ENCODE data around the gene TEX29.

Gene TEX29

DNA sequence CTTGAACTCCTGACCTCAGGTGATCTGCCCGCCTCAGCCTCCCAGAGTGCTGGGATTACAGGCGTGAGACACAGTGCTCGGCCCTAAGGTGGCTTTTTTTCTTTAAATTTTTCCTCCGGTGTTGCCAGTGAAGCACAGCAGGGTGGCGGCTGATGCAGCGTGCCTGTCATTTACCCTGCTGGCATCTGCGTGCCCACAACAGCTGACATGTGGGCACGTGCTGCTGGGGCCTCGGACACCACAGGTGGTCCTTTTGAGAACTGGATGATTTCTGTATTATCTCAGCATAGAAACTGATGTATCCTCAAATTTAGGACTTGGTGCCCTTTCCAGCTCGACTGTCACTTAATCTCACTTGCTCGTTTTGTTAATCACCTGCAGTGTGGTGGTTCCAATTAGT lies 31.2 kb upstream of the TEX29 start:
- in situ Hi-C loops (cut with MboI; ENCODE audit: low sequenced_read_pairs): no loop called here

DNA sequence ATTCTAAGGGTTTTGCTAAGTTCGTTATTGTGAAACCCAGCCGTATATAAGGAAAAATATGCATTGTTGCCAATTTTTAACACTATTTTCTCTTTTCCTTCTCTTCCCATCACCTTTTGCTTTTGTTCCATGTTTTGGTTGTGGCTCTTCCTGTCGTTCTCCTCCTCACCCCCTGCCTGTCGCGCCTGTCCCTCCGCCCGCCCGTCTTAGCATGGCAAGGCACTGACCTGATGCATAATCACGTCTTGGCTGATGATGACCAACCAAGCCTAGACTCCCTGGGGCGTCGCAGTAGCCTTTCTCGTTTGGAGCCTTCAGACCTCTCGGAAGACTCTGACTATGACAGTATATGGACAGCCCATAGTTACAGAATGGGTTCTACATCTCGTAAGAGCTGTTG lies 28.5 kb upstream of the TEX29 start:
- in situ Hi-C loops (cut with MboI; ENCODE audit: low sequenced_read_pairs): no loop called here

DNA sequence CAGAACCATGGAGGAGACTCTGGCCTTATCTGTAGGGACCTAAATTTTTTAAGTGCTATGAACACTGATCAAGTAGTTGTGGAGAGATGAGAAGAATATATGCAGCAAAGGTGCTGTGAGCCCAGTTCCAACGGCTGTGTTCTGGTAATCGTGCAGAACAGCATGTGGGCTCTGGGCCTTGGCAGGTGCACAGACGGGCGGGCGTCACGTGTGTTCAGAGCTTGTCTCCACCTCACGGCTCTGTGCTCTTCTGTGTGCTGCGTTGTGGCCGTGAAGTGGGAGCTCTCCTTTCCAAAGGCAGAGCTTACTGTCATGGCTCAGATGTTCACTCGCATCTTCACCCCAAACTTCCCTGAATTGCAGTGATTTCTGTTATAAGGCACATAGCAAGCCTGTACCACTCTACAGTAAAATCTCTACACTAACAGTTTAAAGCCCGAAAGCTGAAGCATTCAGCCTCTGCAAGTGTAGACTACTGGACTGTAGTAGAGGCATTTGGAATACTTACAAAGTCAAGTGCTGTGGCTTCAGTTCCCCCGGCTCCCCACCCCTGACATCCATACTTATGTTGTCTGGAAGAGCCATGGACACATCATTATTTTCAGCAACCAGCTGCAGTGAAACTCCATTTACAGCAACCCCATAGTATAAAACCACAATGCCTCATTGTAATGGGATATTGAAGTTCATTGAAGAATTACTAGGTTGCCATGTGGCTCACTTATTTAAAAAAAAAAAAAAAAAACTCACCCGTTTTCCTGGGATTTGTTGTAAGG lies 27.5 kb upstream of the TEX29 start:
- in situ Hi-C loops (cut with MboI; ENCODE audit: low sequenced_read_pairs): no loop called here

DNA sequence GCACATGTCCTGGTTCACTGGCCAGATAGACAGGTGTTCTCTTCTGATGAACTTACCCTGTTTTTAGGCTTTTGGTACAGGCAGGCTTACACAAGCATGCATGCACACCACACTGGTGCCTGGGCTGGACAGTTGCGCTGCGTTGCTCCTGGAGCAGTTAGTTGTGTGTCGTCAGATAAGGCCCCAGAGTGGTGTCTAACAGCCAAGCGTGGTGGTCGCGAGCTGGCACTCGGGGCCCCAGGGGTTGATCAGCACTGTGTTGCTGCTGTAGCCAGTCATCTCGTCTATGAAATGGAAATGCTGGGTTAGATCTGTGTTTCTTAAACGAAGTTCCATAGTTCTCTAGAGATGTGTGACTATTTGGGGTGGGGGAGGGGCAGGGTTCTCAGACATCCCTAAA lies 24.6 kb upstream of the TEX29 start:
- in situ Hi-C loops (cut with MboI; ENCODE audit: low sequenced_read_pairs): no loop called here

DNA sequence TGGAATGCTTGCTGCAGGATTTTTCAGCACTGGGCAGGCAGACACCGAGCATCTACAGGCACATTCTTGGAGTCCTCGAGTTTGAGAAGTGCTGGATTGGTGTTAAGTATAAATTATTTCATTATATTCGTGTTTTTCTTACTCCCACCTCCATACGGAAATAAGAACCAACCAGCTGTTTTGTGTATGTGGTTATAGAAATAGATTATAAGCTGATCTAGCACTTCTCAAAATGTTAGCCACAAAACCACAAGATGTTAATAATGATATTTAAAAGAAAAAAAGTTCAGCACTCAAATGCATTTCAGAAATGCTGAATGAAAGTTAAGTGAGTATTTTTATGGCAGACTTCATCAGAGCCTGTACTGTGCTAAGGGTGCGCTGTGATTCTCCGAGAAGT lies 24.0 kb upstream of the TEX29 start:
- in situ Hi-C loops (cut with MboI; ENCODE audit: low sequenced_read_pairs): no loop called here

DNA sequence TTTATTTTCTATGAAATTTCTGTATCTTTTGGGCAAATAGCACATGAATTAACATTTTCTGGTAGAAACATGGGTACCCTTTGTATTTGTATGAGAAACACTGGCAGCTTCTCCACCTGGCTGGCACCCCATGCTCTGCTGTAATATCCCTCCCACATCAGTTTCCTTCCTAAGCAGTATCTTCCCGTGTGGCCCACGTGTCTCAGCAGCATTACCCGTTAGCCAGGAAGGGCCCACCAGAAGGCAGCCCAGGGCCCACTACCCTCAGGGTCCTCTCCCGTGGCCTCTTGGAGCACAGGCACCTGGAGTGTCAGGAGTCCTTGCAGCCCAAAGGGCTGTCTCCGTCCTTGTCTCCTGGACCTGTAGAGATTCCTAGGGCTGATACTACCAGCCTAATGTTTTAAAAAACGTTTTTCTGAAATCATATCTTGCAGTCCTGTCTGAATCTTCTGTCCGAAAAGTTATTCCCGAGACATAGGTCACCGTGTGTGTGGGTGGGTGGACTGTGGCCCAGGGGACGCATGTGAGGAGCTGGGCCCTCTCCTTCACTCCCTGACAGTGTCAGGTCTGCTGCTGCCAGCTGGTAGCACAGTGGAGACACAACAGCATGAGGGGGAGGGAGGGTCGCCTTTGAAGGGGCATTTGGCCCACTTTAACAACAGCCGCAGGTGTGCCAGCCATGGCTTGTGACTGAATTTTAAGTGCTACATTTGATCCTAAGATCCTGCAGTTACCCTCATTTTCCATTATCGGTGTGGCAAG lies 22.0 kb upstream of the TEX29 start:
- in situ Hi-C loops (cut with MboI; ENCODE audit: low sequenced_read_pairs): no loop called here

DNA sequence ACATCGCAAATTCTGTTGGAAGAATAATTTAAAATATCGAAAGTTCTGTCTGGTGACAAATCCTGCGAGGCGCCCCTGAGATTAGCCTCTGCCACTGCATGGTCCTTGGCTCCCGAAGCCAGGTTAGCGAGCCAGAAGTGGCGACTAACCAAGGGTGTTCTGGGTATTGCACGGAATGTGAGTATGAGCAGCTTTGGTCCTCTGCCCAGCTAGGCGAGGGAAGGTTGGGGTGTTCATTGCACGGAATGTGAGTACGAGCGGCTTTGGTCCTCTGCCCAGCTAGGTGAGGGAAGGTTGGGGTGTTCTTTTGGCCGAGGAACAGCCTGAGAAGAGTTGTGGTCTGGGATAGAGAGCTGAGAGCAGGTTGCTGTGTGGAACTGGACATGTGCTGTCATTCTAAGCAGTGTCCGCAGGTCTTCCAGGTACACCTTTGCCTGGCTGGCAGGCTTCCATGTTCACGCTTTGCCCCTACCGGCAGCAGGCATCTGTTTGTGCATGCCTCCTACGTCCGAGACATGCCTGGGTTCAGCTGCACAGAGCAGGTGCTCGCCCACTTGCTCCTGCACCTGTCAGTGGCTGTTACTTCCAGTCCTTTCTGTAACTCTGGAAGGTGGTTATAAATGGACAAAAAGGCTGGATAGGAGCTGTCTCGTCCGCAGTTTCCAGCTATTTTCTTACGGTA lies 18.3 kb upstream of the TEX29 start:
- in situ Hi-C loops (cut with MboI; ENCODE audit: low sequenced_read_pairs): no loop called here

DNA sequence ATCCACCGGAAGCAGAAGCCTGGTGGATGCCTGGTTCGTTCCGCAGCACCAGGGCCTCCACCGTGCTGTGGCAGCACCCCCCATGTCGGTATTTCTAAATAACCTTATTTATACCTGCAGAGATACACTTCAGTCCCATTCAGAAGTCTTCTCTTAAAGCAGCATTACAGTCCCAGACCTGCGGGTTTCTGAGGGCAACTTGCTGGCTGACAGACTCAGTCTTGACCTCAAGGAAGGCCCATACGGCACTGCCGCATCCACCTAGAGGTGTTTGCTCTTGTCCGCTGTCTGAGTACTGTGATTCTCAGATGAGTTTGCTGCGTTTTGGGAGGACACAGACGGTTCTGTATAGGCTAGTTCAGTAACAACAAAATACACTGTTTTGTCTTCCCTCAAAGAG lies 16.9 kb upstream of the TEX29 start:
- in situ Hi-C loops (cut with MboI; ENCODE audit: low sequenced_read_pairs): no loop called here

DNA sequence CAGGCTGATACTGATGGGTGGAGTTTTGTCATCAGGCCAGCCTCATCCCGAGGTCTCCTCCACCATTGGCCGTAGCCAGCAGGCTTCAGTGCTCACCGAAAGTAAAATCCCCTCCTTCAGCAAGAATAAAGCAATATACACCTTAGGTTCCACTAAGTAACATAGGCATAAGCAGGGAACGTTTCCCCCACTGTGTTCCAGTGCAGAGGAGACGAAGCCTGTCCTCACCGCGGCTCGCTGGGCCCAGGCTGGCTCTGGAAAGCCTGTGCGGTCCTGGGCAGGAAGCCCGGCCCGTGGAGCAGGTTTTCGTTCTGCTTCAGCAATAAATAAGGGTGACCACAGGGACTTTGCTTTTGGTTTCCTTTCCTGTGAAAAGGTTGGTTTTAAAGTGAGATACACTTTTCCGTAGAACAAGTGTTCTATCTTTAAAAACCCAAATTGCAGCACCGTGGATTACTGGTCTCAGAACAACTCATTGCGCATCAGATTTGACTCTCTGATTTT lies 16.3 kb upstream of the TEX29 start:
- in situ Hi-C loops (cut with MboI; ENCODE audit: low sequenced_read_pairs): no loop called here

DNA sequence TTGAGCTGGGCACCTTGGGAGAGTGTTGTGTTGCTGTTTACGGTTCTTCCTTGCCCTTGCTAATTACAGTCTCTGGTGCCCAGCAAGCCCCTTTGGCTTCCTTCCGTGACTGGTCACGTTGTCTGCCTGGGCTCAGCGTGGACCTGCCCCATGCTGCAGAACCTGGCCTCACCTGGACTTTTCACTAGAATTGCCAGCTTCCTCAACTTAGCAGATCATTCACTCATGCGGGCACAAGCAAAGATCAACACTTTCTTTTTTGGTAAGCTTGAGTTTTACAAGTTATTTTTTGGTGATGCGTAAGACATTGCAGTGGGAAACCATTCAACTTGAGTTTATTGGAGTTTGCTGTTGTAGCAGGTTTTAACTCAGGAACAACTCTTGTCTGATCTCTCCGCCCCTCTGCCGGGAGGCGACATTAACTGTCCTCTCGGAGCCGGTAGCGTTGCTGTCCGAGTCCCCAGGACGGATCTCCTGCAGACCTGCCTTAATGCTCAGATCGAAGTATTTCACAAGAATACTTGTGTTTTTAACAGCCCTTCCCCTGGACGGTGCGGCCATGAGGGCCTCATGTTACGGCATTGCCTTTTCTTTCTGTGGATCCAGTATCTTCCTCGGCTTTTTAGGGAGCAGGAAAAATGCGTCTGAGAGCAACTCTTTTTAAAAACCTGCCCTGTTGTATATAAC lies 15.7 kb upstream of the TEX29 start:
- in situ Hi-C loops (cut with MboI; ENCODE audit: low sequenced_read_pairs): no loop called here

DNA sequence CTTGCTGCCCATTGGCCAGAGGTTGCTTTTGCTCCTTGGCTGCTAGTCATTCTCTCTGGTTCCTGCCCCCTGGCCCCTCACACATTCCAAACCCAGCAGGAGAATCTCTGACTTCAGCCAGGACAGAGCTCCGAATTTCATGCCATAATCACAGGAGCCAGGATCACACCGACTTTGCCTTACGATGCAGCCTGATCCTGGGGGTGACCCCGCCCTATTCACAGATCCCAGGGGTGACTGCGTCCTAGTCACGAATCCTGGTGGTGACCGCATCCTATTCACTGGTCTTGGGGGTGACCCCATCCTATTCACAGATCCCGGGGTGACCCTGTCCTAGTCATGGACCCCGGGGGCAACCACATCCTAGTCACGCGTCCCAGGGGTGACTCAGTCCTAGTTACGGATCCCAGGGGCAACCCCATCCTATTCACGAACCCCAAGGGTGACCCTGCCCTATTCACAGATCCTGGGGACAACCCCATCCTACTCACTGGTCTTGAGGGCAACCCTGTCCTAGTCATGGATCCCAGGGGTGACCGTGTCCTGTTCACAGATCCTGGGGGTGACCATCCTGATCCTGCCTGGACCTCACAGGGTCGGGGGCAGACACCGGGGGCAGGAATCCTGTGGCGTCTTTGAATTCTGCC lies 7.4 kb upstream of the TEX29 start:
- in situ Hi-C loops (cut with MboI; ENCODE audit: low sequenced_read_pairs): no loop called here

DNA sequence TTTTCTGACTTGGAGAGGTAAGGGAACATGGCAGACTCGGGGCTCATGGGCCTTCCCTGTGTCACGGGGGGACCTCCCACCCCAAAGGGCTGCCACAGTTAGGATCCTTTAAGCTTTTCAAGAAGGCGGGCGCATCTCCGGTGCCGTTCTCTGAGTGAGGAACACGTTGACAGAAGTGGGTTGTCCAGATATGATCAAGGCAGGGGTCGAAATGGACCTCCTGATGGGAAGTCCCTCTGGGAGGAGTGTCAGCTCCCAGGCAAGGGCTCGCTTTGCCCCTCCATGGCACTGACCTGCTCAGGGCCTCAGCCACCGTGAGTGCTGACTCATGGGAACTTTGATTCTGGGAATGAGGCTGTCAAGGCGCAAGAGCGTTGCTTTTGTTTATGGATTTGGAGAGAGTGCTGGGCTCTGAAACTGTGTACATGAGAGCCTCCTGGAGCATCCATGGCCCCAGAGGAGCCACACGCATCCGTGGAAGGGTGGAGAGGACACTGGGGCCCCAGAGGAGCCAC lies 6.5 kb upstream of the TEX29 start:
- in situ Hi-C loops (cut with MboI; ENCODE audit: low sequenced_read_pairs): no loop called here

DNA sequence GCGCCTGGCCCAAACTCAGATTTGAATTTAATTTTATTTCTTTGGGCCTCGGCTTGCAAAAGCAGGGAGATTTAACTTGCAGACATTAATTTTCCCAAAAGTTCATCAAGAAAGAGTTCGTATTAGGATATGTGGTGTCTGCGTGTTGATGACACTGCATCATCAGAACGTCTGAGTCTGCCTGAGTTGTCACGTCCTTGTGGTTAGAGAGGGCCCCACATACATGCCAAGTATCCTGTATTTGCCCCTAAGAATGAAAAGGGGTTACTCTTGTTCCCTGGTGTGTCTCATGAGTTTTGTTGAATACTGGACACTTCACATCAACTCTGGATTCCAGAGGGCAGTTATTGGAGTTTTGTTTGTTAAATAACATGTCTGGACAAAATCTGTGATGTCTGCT lies 5.6 kb upstream of the TEX29 start:
- in situ Hi-C loops (cut with MboI; ENCODE audit: low sequenced_read_pairs): no loop called here

DNA sequence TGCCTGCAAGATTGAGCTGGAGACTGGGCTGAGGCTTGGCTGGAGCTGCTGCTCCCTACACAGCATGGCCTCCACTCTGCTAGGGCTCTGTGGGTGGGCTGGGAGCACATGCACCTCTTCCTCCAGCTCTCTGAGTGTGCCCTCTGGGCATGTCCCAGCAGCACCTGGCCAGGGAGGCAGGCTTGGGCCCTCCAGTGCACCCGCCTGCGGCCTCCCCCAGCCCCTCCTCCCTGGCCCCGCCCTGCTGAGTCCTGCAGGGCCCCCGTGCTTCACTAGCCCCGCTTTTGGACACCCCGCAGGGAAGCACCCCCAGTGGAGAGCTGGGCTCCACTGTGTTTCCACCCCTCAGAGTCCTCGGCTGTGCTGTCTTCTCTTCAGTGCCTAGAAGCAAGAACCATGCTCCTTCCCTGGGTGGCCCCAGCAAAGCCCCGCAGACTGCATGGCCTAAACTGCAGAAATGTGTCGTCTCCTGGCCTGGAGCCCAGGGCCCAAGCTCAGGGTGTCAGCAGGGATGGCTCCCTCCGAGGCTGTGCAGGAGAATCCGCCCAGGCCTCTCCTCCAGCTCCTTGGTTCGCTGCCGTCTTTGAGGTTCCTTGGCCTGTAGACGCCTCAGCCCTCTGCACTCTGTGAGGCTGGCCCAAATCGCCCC lies 5.0 kb upstream of the TEX29 start:
- in situ Hi-C loops (cut with MboI; ENCODE audit: low sequenced_read_pairs): no loop called here

DNA sequence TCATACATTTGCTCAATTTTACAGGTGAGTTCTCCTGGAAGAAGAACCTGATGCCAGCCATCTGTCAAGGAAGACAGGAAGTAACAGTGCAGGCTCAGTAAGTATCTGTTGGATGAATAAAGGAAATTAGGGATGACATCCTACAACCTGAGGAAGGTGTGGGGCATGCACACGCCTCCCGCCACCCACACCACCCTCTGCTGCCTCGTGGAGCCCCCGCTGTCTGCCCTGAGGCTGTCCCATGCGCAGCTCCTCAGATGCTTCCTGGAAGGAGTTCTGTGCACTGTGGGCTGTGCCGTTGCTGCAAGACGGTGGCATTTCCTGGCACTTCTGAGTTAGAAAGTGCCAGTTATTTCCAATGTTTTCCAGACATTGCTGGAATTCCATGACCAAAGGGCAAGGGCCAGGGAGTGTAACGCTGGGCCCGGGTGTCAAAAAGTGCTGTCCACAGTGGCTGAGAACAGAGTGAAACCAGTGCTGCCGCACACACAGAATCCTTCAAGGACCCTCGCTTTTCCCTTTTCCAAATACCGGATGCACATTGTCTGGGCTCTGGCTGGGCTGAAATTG lies 4.2 kb upstream of the TEX29 start:
- in situ Hi-C loops (cut with MboI; ENCODE audit: low sequenced_read_pairs): no loop called here

DNA sequence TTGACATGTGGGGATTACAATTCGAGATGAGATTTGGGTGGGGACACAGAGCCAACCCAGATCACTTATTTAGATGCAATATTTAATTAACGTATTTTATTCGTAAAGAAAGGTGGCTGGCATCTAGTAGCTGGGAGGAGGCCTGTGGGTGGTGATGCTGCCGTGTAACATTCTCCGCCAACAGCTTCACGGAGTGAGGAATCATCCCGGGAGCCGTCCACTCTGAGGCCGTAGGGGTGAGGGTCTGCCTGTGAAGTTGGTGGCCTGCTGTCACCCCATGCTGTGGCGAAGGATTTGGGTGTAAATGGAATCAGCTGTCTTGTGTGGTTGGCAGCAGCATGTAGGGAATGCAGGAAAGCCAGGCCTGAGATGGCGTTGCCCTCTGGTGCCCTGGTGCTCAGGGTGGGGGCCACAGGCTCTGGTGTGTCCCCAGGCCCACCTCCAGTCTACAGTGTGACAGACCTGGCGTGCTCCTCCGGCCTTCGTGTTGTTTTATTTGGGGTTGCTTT lies 3.3 kb upstream of the TEX29 start:
- in situ Hi-C loops (cut with MboI; ENCODE audit: low sequenced_read_pairs): no loop called here

DNA sequence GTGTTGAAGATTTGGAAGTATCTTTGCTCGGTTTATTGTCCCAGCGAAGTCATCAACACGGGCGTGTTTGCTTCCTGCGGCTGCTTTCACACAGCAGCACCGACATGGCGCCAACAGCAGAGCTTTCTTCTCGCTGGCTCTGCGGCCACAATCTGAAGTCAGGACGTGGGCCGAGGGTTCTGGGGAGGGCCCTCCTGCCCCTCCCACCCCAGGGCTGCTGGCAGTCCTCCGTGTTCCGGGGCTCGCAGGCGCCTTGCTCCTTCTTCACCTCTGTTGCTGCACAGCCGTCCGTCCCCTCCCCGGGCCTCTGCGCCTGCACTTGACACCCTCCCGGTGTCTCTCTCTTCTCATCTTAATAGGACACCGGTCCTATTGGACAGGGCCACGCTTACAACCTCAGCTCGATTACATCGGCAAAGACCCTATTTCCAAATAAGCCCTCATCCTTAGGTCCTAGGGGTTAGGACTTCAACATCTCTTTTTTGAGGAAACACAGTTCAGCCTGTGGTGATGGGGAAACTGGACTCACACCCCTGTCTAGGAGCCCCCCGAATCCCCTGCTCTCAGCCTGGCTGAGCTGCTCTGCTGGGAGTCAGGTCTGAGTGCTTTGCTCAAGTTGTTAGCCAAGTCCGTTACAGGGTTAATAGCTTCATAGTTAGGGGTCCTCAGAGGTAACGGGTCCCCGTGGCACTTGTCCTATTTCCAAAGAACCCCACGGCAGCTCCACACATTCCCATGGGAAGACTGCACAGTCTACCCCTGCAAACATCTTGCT lies 2.7 kb upstream of the TEX29 start:
- in situ Hi-C loops (cut with MboI; ENCODE audit: low sequenced_read_pairs): no loop called here

DNA sequence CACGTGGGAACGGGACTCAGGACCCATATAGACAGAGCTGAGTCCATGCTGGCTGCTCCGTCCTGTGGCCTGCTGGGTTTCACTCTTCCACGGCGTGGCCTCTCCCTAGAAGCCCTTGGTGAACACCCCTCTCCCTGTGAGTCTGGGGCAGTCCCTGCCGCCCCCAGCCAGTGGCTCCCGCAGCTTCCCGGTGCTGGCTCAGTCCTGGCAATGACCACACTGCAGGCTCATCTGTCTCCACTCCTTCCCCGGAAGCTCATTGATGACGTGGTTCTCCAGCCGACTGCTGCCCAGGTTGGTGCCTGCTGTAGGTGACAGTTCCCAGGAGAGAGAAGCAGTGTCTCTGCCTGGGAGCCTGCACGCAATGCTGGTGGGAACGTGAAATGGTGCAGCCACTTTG lies 2.1 kb upstream of the TEX29 start:
- in situ Hi-C loops (cut with MboI; ENCODE audit: low sequenced_read_pairs): no loop called here

DNA sequence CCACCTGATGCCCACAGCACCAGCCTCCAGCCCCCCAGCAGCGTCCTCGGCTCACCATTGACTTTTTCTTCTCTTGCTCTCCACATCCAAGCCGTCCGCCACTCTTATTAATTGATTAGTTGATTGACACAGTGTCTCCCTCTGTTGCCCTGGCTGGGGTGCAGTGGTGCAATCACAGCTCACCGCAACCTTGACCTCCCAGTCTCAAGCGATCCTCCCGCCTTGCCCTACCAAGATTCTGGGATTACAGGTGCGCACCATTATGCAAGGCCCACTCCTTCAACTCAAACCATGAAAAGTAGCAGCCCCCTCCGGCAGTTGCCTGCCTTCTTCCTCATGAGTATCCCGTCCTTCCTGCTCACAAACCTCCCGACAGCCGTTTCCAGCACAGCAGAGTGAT lies 921 bp upstream of the TEX29 start:
- in situ Hi-C loops (cut with MboI; ENCODE audit: low sequenced_read_pairs): no loop called here

All from HL-60/S4 treated with retinoic acid at 250 ng/mL for 4 days and 3 days (cell line).